ENCODE data around the gene THEMIS. TPM values are rescaled to one million over a fixed set of nuclear protein-coding genes. Genes with fewer than 3 reads are reported as not detected.

THEMIS gene
- total RNA-seq, 2 donors from 2014 or later = not detected

DNA sequence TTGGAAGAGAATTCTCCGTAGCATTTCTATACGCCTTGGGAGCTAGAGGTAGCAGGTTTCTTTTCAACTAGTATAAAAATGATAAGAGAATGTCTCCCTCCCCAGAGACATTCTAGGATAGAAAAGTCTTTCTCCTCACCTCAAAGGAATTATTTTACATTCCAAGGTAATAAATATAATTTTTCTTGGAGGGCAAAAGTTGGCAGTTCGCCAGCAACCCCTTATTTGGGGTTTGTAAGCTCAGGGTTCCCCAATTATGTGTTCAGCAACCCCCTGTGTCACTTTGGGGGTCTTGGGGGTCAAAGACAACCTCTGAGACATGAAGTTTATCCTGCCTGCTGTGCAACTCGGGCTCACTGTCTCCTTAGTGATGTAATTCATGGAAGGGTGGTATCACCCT lies 58.3 kb downstream of the THEMIS start:
- H3K4me3 Mint-ChIP-seq = no peak overlapping the region
- Histone ChIP-seq H3K36me3 (ENCODE audit: control insufficient read depth, insufficient read depth, low read length) (no peaks in the 10 kb centered on the region), H3K4me3 (ENCODE audit: low read length) (no peak overlapping the region), H3K27me3 (ENCODE audit: control insufficient read depth, insufficient read depth, low read length, poor library complexity, severe bottlenecking) (no peaks in the 10 kb centered on the region), H3K9ac (ENCODE audit: extremely low read depth, low read length, poor library complexity, severe bottlenecking) (no peak overlapping the region), H3K9me3 (ENCODE audit: control insufficient read depth, low read length) (no peaks in the 10 kb centered on the region), H3K27ac (ENCODE audit: low read depth, low read length) (no peak overlapping the region), H3K4me1 (ENCODE audit: control insufficient read depth, insufficient read depth, low read length) (no peaks in the 10 kb centered on the region)
- no peak for DNase-seq
- H3K36me3 Mint-ChIP-seq (ENCODE audit: low read depth) = no peaks in the 10 kb centered on the region
- TF ChIP-seq, protein P1, sequence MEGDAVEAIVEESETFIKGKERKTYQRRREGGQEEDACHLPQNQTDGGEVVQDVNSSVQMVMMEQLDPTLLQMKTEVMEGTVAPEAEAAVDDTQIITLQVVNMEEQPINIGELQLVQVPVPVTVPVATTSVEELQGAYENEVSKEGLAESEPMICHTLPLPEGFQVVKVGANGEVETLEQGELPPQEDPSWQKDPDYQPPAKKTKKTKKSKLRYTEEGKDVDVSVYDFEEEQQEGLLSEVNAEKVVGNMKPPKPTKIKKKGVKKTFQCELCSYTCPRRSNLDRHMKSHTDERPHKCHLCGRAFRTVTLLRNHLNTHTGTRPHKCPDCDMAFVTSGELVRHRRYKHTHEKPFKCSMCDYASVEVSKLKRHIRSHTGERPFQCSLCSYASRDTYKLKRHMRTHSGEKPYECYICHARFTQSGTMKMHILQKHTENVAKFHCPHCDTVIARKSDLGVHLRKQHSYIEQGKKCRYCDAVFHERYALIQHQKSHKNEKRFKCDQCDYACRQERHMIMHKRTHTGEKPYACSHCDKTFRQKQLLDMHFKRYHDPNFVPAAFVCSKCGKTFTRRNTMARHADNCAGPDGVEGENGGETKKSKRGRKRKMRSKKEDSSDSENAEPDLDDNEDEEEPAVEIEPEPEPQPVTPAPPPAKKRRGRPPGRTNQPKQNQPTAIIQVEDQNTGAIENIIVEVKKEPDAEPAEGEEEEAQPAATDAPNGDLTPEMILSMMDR (conservative IDR thresholded peaks at IDR 0.05) = no peak
- WGBS, 2 experiments (ENCODE audit: insufficient coverage in 1 of 2, insufficient read length in 1 of 2) = 80 to 86% methylated on average over 1 to 4 of the region's 4 CpGs
- H3K4me1 Mint-ChIP-seq = peaks cover 4% of the 10 kb centered on the region
- no peak overlapping the region for H3K27ac Mint-ChIP-seq
- no peaks in the 10 kb centered on the region for H3K27me3 Mint-ChIP-seq (ENCODE audit: insufficient read depth)
- no peaks in the 10 kb centered on the region for H3K9me3 Mint-ChIP-seq

DNA sequence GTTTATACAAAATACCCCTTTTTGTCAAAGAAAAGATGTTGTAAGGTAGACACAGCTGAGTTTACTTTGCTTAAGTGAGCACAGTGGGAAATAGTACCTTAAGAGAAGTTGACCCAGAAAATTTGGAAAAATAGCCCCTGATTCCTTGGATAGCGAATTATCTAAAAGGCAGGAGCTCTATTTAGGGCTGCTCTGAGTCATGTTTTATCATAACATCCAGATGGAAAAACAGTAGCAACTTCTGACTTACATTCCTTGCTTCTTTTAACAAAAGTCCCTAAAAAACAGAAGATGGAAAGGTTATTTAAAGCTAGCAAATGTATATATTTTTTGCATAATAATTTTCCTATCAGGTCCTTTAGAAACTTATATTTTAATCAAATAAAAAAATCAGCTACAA lies 59.0 kb downstream of the THEMIS start:
- no peaks in the 10 kb centered on the region for H3K9me3 Mint-ChIP-seq
- Histone ChIP-seq H3K4me3 (ENCODE audit: low read length) (no peak overlapping the region), H3K36me3 (ENCODE audit: control insufficient read depth, insufficient read depth, low read length) (no peaks in the 10 kb centered on the region), H3K27ac (ENCODE audit: low read depth, low read length) (no peak overlapping the region), H3K9me3 (ENCODE audit: control insufficient read depth, low read length) (no peaks in the 10 kb centered on the region), H3K9ac (ENCODE audit: extremely low read depth, low read length, poor library complexity, severe bottlenecking) (no peak overlapping the region), H3K4me1 (ENCODE audit: control insufficient read depth, insufficient read depth, low read length) (no peaks in the 10 kb centered on the region), H3K27me3 (ENCODE audit: control insufficient read depth, insufficient read depth, low read length, poor library complexity, severe bottlenecking) (no peaks in the 10 kb centered on the region)
- H3K36me3 Mint-ChIP-seq (ENCODE audit: low read depth) = no peaks in the 10 kb centered on the region
- no peak for DNase-seq
- 85 to 100% methylated on average over 1 of the region's 1 CpG for WGBS, 2 experiments (ENCODE audit: insufficient coverage in 1 of 2, insufficient read length in 1 of 2)
- no peaks in the 10 kb centered on the region for H3K27me3 Mint-ChIP-seq (ENCODE audit: insufficient read depth)
- no peak overlapping the region for H3K4me3 Mint-ChIP-seq
- H3K27ac Mint-ChIP-seq = no peak overlapping the region
- TF ChIP-seq, protein P1 (conservative IDR thresholded peaks at IDR 0.05) = no peak
- peaks cover 2% of the 10 kb centered on the region for H3K4me1 Mint-ChIP-seq

DNA sequence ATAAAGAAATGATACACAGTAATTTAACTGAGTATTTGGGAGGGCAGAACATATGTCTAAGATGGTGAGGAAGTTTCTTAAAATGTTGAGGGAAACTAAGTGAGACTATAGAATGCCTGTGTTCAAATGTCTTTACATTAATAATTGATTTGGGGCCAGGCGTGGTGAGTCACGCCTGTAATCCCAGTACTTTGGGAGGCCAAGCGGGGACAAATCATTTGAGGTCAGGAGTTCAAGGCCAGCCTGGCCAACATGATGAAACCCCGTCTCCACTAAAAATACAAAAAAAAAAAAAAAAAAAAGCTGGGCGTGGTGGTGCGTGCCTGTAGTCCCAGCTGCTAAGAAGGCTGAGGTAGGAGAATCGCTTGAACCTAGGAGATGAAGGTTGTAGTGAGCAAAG lies 66.7 kb downstream of the THEMIS start:
- H3K27me3 ChIP-seq (ENCODE audit: control insufficient read depth, insufficient read depth, low read length, poor library complexity, severe bottlenecking) = no peaks in the 10 kb centered on the region
- no peaks in the 10 kb centered on the region for H3K9me3 ChIP-seq (ENCODE audit: control insufficient read depth, low read length)
- no peaks in the 10 kb centered on the region for H3K4me1 ChIP-seq (ENCODE audit: control insufficient read depth, insufficient read depth, low read length)
- no peak overlapping the region for H3K4me3 ChIP-seq (ENCODE audit: low read length)
- DNase-seq = no peak
- no peak overlapping the region for H3K9ac ChIP-seq (ENCODE audit: extremely low read depth, low read length, poor library complexity, severe bottlenecking)
- TF ChIP-seq, protein P1 (conservative IDR thresholded peaks at IDR 0.05) = no peak
- Mint-ChIP-seq H3K4me3 (no peak overlapping the region), H3K27me3 (ENCODE audit: insufficient read depth) (no peaks in the 10 kb centered on the region), H3K36me3 (ENCODE audit: low read depth) (no peaks in the 10 kb centered on the region), H3K27ac (no peak overlapping the region), H3K4me1 (peaks cover 3% of the 10 kb centered on the region), H3K9me3 (no peaks in the 10 kb centered on the region)
- 95% methylated on average over 5 of the region's 7 CpGs; no CpG with 5 or more reads in 1 of the 2 experiments for WGBS, 2 experiments (ENCODE audit: insufficient coverage in 1 of 2, insufficient read length in 1 of 2)
- no peak overlapping the region for H3K27ac ChIP-seq (ENCODE audit: low read depth, low read length)
- no peaks in the 10 kb centered on the region for H3K36me3 ChIP-seq (ENCODE audit: control insufficient read depth, insufficient read depth, low read length)
